Measurements from ENCODE around the gene GRHL1. TPM values are rescaled to one million over a fixed set of nuclear protein-coding genes. Genes with fewer than 3 reads are reported as not detected.

The GRHL1 gene
- total and polyA plus RNA-seq, 9 of the 15 experiments (the other 6 are each of a cell fraction or from before 2014, with no cell fraction given) = 1.7 to 6.1 (median 4.7) TPM

- TF ChIP-seq NCOA6 (IDR thresholded peaks at IDR 0.05) = no peak
Measured at GRCh38 chr2:9965119-9965822, 13.8 kb downstream of the GRHL1 start (continued).

GRCh38 chr2:9966491-9967022, 15.1 kb downstream of the GRHL1 start:
- H3K9me3 ChIP-seq (replicated peaks; ENCODE audit: control insufficient read depth, insufficient read depth, low read depth, low read length) = no peaks in the 10 kb centered on the region
- intact Hi-C loops (cut with micrococcal nuclease) (no loop called here), in situ Hi-C loops (cut with MboI) (no loop called here)
- H3K4me1 ChIP-seq (replicated peaks in 1 of 2; ENCODE audit: control insufficient read depth in 2 of 2, insufficient read depth in 2 of 2, low read length in 2 of 2) = peaks cover 0 to 30% of the 10 kb centered on the region in 2 experiments; a peak in 4 of 5 replicates
- ATAC-seq (peak; percentile 9; the same call in 2 of the 3 replicates), FAIRE-seq (no peak), DNase-seq (ENCODE audit: extremely low read depth in 1 of 4, low spot score in 3 of 4) (peak in 1 of 4 experiments; percentile 21)
- H3K9me1 ChIP-seq (ENCODE audit: control insufficient read depth, insufficient read depth, low read length) = no peaks in the 10 kb centered on the region
- ChIA-PET POLR2A (interaction anchor here (1.0 to 1.9 kb wide), 5 partner anchors 10 to 123 kb away, joined by 3 to 9 read pairs (median 5); partner anchors contain the start of gene TAF1B), CTCF (ENCODE audit: low intra/inter-chr PET ratio) (no interaction called here)
- no TSS peak for BruUV-seq (replicated peaks)
- peak overlapping the region; percentile 94 for H2AFZ ChIP-seq (ENCODE audit: low read depth, low read length)
- H3K9ac ChIP-seq (ENCODE audit: insufficient read depth in 1 of 2, low read depth in 2 of 2, low read length in 2 of 2) = peak overlapping the region in 1 of 2 experiments; percentile 58; a peak in 2 of 4 replicates
- peaks cover 20% of the 10 kb centered on the region; the same call in 2 of the 3 replicates for H3K36me3 ChIP-seq (ENCODE audit: control insufficient read depth, insufficient read depth, low read length)
- no peak overlapping the region for H3K4me3 ChIP-seq
- no peaks in the 10 kb centered on the region for H3K27me3 ChIP-seq (ENCODE audit: control insufficient read depth in 2 of 2, insufficient read depth in 2 of 2, low read length in 2 of 2)
- WGBS (ENCODE audit: insufficient coverage, low coverage, missing lambda C conversion rate) = 46% methylated on average over 3 of the region's 3 CpGs
- H3K79me2 ChIP-seq (ENCODE audit: control insufficient read depth, insufficient read depth, low read length) = no peaks in the 10 kb centered on the region
- peak overlapping the region; percentile 78 for H3K27ac ChIP-seq (ENCODE audit: extremely low read depth, low read depth, low read length)
- H4K20me1 ChIP-seq (replicated peaks; ENCODE audit: control insufficient read depth, insufficient read depth, low read length) = no peaks in the 10 kb centered on the region
- peak overlapping the region; percentile 65 for H3K4me2 ChIP-seq (ENCODE audit: insufficient read depth, low read length)
- TF ChIP-seq HOMEZ (CRISPR knock-in tag; IDR thresholded peaks at IDR 0.05) (0 out of 2 replicates have a peak, but pooled peaks have one; percentile 8), KLF10 (CRISPR knock-in tag; IDR thresholded peaks at IDR 0.05) (no peak), FOXJ3 (CRISPR knock-in tag; IDR thresholded peaks at IDR 0.05) (no peak), ELF4 (CRISPR knock-in tag; IDR thresholded peaks at IDR 0.05) (peak; percentile 17; the same call in 1 of the 2 replicates), MGA (IDR thresholded peaks at IDR 0.05) (peak; percentile 64)

All from K562 (cell line).